Duodenal mucosa (tissue), 2 donors: Measurements from ENCODE around the gene NUMB.
"Not testable (repeated sequence)": the region's sequence is repeated elsewhere in the genome, so short reads cannot be mapped to it uniquely, and the experiment has no call there.

ENCODE experiments used
- H3K27ac ChIP-seq: one replicate; pipeline ENCODE4 v1.7.0; 2013; ENCODE audit warnings: low read depth, low read length
- H3K27me3 ChIP-seq, 2 donors: one replicate each; pipeline ENCODE4 v1.7.0; 2013; ENCODE audit warnings: low read length in 2 of 2, control low read depth in 1 of 2; ENCODE audit not compliant: insufficient read depth in 2 of 2, control insufficient read depth in 1 of 2
- H3K36me3 ChIP-seq, 2 donors: one replicate each; pipeline ENCODE4 v1.7.0; 2013; ENCODE audit warnings: low read length in 2 of 2, control low read depth in 1 of 2; ENCODE audit not compliant: insufficient read depth in 2 of 2, control insufficient read depth in 1 of 2
- H3K4me1 ChIP-seq, 2 donors: one replicate each; pipeline ENCODE4 v1.7.0; 2013; ENCODE audit warnings: low read length in 2 of 2, control low read depth in 1 of 2; ENCODE audit not compliant: insufficient read depth in 2 of 2, control insufficient read depth in 1 of 2
- H3K4me3 ChIP-seq, 2 donors: one replicate each; pipeline ENCODE4 v1.7.0; 2013; ENCODE audit warnings: low read length in 2 of 2, low read depth in 1 of 2
- H3K9ac ChIP-seq, 2 donors: one replicate each; pipeline ENCODE4 v1.7.0; 2013; ENCODE audit warnings: low read length in 2 of 2, low read depth in 1 of 2
- H3K9me3 ChIP-seq, 2 donors: one replicate each; pipeline ENCODE4 v1.7.0; 2013; ENCODE audit warnings: low read length in 2 of 2, control low read depth in 1 of 2; ENCODE audit not compliant: control insufficient read depth in 1 of 2

The NUMB gene

DNA sequence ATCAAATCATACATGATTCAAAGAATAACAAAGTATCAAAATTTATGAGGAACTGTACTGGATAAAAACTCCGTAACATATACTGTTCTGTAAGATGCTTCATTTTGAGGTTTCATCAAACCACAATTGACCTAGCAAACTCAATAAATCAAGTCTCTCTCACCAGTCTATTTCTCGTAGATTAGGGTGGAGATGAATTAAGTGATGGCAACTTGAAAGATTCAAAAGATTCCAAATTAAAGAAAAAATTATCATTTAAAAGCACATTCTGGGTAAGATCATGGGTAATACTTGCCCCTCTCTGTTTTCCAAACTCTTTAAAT, 146.7 kb downstream of the NUMB start:
- Histone ChIP-seq H3K36me3 (no peaks in the 10 kb centered on the region), H3K4me1 (peaks cover 0 to 15% of the 10 kb centered on the region in 2 donors), H3K4me3 (no peak overlapping the region), H3K9me3 (no peaks in the 10 kb centered on the region), H3K9ac (no peak overlapping the region), H3K27me3 (no peaks in the 10 kb centered on the region), H3K27ac (no peak overlapping the region)

DNA sequence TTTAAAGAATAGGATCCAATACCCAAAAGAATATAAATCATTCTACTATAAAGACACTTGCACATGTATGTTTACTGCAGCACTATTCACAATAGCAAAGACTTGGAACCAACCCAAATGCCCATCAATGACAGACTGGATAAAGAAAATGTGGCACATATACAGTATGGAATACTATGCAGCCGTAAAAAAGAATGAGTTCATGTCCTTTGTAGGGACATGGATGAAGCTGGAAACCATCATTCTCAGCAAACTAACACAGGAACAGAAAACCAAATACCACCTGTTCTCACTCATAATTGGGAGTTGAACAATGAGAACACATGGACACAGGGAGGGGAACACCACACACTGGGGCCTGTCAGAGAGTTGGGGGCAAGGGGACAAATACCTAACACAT, 149.1 kb downstream of the NUMB start:
- H3K9ac ChIP-seq, H3K4me1 ChIP-seq, H3K27me3 ChIP-seq, H3K27ac ChIP-seq, H3K36me3 ChIP-seq, H3K9me3 ChIP-seq, H3K4me3 ChIP-seq: not testable (repeated sequence)

DNA sequence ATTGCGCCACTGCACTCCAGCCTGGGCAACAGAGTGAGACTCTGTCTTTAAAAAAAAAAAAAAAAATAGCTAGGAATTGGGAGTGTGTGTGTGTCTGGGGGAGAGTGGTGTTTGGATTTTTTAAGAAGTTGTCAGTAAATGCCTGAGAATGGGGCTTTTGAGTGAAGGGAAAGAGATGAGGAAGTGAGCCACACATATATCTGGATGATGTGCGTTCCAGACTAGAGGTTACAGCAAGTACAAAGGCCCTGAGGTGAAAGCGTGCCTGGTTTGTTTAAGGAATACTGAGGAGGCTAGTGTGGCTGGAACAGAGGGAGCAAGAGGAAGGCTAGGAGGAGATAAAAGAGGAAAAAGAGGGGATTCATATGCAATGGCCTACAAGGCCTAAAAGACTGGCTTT, 151.1 kb downstream of the NUMB start:
- Histone ChIP-seq H3K4me1 (peaks cover 0 to 6% of the 10 kb centered on the region in 2 donors), H3K36me3 (peaks cover 0 to 4% of the 10 kb centered on the region in 2 donors), H3K27me3 (no peaks in the 10 kb centered on the region), H3K9ac (no peak overlapping the region), H3K4me3 (no peak overlapping the region), H3K27ac (no peak overlapping the region), H3K9me3 (no peaks in the 10 kb centered on the region)

DNA sequence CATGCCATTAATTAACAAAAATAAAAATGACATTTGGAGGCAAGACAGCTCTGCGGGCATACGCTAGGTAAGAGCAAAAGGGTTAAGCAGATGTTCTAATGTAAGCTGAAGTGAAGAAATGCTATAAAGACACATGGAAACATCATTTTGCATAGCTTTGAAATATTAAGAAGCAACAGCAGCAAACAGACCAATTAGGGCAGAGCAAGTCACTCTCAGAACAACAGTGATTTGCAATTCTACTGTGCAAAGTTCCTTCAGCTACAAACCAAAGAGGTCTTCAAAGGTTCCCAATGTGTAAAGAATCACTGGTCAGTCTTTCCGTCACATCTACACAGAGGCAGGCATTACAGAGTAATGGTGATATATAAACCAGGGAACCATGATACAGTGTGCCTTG, 152.8 kb downstream of the NUMB start:
- Histone ChIP-seq H3K27me3 (no peaks in the 10 kb centered on the region), H3K4me3 (no peak overlapping the region), H3K4me1 (no peaks in the 10 kb centered on the region), H3K27ac (no peak overlapping the region), H3K9ac (no peak overlapping the region), H3K9me3 (no peaks in the 10 kb centered on the region), H3K36me3 (peaks cover 0 to 4% of the 10 kb centered on the region in 2 donors)

DNA sequence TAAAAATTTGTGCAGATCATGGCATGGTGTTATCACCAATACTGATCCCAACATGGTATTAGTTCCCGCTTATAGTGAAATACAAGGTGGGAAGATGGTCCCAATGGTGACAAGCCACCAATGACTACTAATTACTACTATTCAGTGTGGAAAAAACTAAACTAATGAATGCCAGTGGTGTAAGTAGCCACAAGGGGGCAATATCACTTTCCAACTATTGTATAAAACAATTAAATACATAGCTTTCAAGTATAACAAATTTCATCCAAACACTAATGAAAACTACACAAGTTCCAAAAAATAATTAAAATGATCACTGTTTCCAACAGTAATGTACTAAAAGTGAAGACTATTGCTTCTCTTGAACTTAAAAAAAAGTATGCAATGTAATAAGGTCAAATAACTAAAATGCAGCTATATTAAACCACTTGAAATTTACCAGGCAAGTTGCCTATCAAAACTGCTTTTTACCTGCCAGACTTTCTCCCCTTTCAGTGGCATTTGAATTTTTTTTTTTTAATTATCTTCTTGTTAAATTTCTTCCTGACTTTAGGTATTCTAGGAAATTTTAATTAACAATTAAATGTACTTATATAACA, 163.0 kb downstream of the NUMB start:
- H3K27me3 ChIP-seq = no peaks in the 10 kb centered on the region
- H3K36me3 ChIP-seq = peaks cover 9 to 21% of the 10 kb centered on the region in 2 donors
- no peak overlapping the region for H3K27ac ChIP-seq
- peaks cover 4 to 14% of the 10 kb centered on the region in 2 donors for H3K4me1 ChIP-seq
- no peaks in the 10 kb centered on the region for H3K9me3 ChIP-seq
- H3K9ac ChIP-seq = no peak overlapping the region
- no peak overlapping the region for H3K4me3 ChIP-seq

DNA sequence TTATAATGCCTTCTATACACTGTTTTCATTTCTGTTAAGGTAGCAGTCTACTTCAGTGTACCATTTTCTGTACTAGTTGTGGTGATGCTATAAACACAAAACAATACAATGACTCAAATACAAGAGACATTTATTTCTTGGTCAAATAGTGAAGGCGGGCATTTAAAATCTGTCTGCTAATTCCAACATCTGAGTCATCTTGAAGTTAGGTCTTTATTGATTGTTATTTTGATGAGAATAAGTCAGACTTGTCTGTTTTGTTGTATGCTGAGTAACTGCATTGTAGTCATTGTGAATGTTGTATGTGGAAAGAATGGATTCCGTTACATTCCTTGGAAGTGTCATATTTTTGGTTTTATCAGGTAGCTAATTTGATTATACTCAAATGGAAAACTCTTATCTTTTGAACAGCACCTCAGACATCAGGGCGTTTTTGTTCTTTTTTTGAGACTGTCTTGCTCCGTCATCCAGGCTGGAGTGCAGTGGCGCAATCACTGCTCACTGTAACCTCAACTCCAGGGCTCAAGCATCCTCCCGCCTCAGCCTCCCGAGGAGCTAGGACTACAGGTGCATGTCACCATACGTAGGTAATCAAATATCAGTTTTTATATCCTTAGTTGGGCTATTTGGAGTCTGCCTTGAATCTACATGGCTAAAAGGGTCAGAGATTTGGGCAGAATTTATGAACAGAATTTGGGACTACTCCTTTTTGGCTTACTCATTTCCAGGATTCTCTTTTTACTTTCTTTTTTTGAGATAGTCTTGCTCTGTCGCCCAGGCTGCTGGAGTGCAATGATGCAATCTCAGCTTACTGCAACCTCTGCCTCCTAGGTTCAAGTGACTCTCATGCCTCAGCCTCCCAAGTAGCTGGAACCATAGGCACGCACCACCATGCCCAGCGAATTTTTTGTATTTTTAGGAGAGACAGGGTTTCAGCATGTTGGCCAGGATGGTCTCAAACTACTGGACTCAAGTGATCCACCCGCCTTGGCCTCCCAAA, 164.3 kb downstream of the NUMB start:
- Histone ChIP-seq H3K4me1 (peaks cover 2 to 14% of the 10 kb centered on the region in 2 donors), H3K36me3 (peaks cover 9 to 21% of the 10 kb centered on the region in 2 donors), H3K27me3 (no peaks in the 10 kb centered on the region), H3K27ac (no peak overlapping the region), H3K9ac (no peak overlapping the region), H3K4me3 (no peak overlapping the region), H3K9me3 (no peaks in the 10 kb centered on the region)

DNA sequence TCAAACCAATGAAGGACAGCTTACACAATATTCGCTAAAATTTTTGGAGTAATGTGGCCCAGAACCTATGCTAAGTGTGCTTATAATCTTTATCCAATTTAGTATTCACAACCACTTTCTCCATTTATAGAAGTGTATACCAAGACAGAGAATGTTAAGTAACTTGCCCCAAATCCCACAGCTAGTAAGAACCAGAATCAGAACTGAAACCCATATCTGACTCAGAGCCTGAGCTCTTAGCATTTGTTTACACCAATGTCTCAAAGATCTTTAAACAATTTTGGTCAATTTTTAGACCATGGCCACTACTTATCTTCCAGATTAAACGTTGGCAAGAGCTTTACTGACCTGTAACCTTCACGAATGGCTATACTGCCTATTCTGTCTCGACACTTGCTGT, 168.1 kb downstream of the NUMB start:
- Histone ChIP-seq H3K36me3 (peaks cover 17 to 30% of the 10 kb centered on the region in 2 donors), H3K9me3 (no peaks in the 10 kb centered on the region), H3K27me3 (no peaks in the 10 kb centered on the region), H3K4me3 (no peak overlapping the region), H3K9ac (no peak overlapping the region), H3K27ac (no peak overlapping the region), H3K4me1 (peaks cover 0 to 4% of the 10 kb centered on the region in 2 donors)

DNA sequence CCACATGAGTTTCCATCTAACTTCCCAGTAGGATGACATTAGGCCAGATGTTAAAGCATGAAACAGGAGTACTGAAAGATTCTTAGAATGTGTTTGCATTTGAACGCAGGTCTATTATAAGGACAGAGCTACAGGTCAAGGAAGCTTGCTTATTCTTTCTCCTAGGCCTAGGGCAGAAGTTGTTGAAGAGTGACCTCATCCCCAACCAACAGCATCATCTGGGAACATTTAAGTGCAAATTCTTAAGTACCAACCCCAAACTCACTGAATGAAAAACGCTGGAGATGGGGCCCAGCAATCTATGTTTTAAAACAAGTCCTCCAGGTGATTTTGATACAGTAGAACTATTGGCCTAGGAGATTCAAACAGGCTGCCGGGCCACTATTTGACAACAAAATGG, 168.6 kb downstream of the NUMB start:
- Histone ChIP-seq H3K36me3 (peaks cover 21 to 30% of the 10 kb centered on the region in 2 donors), H3K27ac (no peak overlapping the region), H3K4me3 (no peak overlapping the region)

DNA sequence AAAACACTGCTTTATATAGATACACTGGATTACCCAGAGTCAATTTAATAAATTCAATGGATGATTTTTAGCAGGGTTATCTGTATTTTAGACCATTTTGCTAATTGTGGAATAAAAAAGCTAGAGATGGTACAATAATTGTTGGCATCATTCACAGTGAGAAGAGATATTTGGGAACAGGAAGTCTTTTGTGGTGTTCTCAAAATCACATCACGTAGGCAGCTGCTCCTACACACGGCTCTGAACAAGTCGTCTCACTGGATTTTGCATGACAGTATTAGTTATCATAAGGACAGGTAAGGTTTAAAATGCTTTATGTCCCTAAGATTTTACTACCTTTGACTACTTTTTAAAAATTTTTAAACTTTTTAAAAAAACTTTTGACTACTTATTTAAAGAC, 169.0 kb downstream of the NUMB start:
- Histone ChIP-seq H3K4me3 (no peak overlapping the region), H3K27ac (no peak overlapping the region), H3K27me3 (no peaks in the 10 kb centered on the region), H3K9me3 (no peaks in the 10 kb centered on the region), H3K4me1 (peaks cover 0 to 4% of the 10 kb centered on the region in 2 donors), H3K36me3 (peaks cover 22 to 32% of the 10 kb centered on the region in 2 donors), H3K9ac (no peak overlapping the region)

More for the DNA sequence above, 168.6 kb downstream of the NUMB start:
- no peak overlapping the region for H3K9ac ChIP-seq
- peaks cover 0 to 4% of the 10 kb centered on the region in 2 donors for H3K4me1 ChIP-seq
- no peaks in the 10 kb centered on the region for H3K9me3 ChIP-seq
- no peaks in the 10 kb centered on the region for H3K27me3 ChIP-seq

DNA sequence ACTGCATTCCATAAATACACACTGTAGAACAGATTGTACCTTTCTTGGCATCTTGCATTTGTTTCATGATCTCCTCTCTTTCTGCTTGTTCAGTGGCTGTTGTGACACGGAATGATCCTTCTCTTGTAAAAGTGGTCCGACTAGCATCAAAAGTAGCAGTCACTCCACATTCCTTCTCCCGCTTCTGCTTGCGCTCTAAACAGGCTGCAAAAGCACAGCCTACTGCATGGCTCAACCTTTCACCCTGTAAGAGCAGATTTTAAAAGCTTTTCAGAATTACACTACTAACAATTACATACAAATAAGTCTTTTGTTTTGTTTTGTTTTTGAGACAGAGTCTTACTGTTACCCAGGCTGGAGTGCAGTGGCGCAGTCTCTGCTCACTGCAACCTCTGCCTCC, 171.3 kb downstream of the NUMB start:
- Histone ChIP-seq H3K27me3 (no peaks in the 10 kb centered on the region), H3K9me3 (no peaks in the 10 kb centered on the region), H3K36me3 (peaks cover 37 to 38% of the 10 kb centered on the region in 2 donors), H3K9ac (no peak overlapping the region), H3K27ac (no peak overlapping the region), H3K4me1 (peaks cover 0 to 4% of the 10 kb centered on the region in 2 donors), H3K4me3 (no peak overlapping the region)
